Gastroesophageal sphincter (tissue), 3 donors: ENCODE data around the gene SLC50A1.

Source experiments
- EP300 ChIP-seq: sonication (generic); formaldehyde crosslinking; IDR thresholded peaks from one replicate; pipeline ENCODE4 v1.6.1; 2017; ENCODE audit warnings: antibody characterized with exemption, mild to moderate bottlenecking
- POLR2A ChIP-seq, 2 donors: fragments of 450-650 bp; IDR thresholded peaks; one replicate each; pipeline ENCODE4 v1.6.1; 2017; ENCODE audit warnings: antibody characterized with exemption in 2 of 2, mild to moderate bottlenecking in 2 of 2, moderate library complexity in 1 of 2
- POLR2AphosphoS5 ChIP-seq: sonication (generic); formaldehyde crosslinking; IDR thresholded peaks from one replicate; pipeline ENCODE4 v1.6.1; 2017; ENCODE audit warnings: antibody characterized with exemption
- TF ChIP-seq, protein P1 (sequence below), 4 experiments: fragments of 200-600 bp in 2 of 4; fragments of 450-650 bp in 2 of 4; sonication (generic) in 1 of 4; IDR thresholded peaks; one replicate each; pipeline ENCODE4 v1.5.1; 2017 to 2019; ENCODE audit warnings: antibody characterized with exemption in 4 of 4, mild to moderate bottlenecking in 2 of 4, moderate library complexity in 2 of 4

DNA sequence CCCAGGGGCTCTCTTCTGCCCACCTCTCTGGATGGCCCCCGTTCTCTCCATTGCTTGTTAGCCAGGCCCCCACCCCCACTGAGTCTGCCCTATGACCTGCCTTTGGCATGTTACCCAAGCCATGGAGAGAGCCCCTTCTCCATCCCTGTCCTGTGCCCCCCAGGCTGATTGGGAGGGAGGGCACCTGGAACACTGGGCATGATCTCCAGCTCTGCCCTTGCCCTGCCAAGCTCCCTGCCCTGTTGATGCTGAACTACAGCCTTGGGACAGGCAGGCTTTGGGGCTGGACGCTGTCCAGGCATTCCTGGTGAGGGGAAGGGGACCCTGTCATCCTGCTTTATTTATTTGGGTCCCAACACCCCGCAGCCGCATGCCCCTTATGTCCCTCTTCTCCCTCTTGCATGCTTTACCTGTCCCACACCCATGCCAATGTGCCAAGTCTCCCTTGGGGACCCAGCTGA, 48.7 kb downstream of the SLC50A1 start:
- TF ChIP-seq EP300 (no peak), POLR2A (IDR thresholded peaks at IDR 0.05) (no peak), POLR2AphosphoS5 (no peak)
- TF ChIP-seq, protein P1, sequence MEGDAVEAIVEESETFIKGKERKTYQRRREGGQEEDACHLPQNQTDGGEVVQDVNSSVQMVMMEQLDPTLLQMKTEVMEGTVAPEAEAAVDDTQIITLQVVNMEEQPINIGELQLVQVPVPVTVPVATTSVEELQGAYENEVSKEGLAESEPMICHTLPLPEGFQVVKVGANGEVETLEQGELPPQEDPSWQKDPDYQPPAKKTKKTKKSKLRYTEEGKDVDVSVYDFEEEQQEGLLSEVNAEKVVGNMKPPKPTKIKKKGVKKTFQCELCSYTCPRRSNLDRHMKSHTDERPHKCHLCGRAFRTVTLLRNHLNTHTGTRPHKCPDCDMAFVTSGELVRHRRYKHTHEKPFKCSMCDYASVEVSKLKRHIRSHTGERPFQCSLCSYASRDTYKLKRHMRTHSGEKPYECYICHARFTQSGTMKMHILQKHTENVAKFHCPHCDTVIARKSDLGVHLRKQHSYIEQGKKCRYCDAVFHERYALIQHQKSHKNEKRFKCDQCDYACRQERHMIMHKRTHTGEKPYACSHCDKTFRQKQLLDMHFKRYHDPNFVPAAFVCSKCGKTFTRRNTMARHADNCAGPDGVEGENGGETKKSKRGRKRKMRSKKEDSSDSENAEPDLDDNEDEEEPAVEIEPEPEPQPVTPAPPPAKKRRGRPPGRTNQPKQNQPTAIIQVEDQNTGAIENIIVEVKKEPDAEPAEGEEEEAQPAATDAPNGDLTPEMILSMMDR (IDR thresholded peaks at IDR 0.05) = no peak
